ENCODE results near the gene CPLANE1. TPM values are rescaled to one million over a fixed set of nuclear protein-coding genes. Genes with fewer than 3 reads are reported as not detected.

The CPLANE1 gene
- total RNA-seq, 1 experiment from 2014 or later, result 3.5 TPM

DNA sequence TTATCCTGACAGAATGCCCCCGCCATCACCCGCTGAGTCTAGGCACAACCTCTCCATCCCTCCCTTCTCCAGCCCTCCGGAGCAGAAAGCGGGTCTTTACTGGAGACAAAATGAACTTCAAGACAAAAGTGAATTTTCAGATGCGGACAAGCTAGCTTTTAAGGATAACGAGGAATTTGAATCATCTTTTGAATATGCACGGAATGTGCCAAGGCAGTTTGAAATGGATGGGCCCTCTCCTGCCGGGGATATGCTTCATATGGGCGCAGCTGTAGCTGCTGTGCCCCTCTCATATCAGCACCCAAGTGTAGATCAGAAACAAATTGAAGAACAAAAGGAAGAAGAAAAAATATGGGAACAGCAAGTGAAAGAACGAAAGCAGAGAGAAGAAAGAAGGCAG lies 37.5 kb downstream of the CPLANE1 start:
- Histone ChIP-seq H2AFZ (ENCODE audit: low read depth, low read length, poor library complexity, severe bottlenecking) (no peak overlapping the region), H3K4me3 (replicated peaks in 1 of 2; ENCODE audit: low read depth in 1 of 2, low read length in 2 of 2) (no peak overlapping the region), H3K4me1 (ENCODE audit: control insufficient read depth in 1 of 2, insufficient read depth in 2 of 2, low read length in 2 of 2) (no peaks in the 10 kb centered on the region), H3K9me2 (ENCODE audit: insufficient read depth) (no peaks in the 10 kb centered on the region), H3K79me2 (ENCODE audit: insufficient read depth, low read length) (no peaks in the 10 kb centered on the region), H3K9me3 (ENCODE audit: control insufficient read depth in 1 of 2, insufficient read depth in 1 of 2, low read depth in 1 of 2, low read length in 2 of 2) (no peaks in the 10 kb centered on the region), H4K20me1 (ENCODE audit: insufficient read depth) (no peaks in the 10 kb centered on the region), H3K4me2 (ENCODE audit: low read length) (no peak overlapping the region), H3K27ac (ENCODE audit: low read depth, low read length) (no peak overlapping the region), H3K36me3 (ENCODE audit: control insufficient read depth in 1 of 2, insufficient read depth in 2 of 2, low read length in 2 of 2) (no peaks in the 10 kb centered on the region; a peak in 1 of 4 replicates), H3K9ac (ENCODE audit: low read length) (no peak overlapping the region), H3K27me3 (ENCODE audit: insufficient read depth, low read length) (no peaks in the 10 kb centered on the region)
- ChIA-PET POLR2A (no interaction called here), RAD21 (ENCODE audit: low non-redundant PET in 1 of 2, low total read pairs in 2 of 2, uncharacterized antibody in 2 of 2, unreplicated experiment in 2 of 2) (no interaction called here), CTCF (no interaction called here)
- DNase-seq (ENCODE audit: low read depth, low spot score), result no peak
- TF ChIP-seq CTCF (IDR thresholded peaks at IDR 0.05 in 2 of 3, conservative IDR thresholded peaks at IDR 0.05 in 1 of 3; ENCODE audit: borderline replicate concordance in 1 of 3, insufficient read depth in 1 of 3, low read depth in 2 of 3, low read length in 2 of 3) (no peak), POLR2A (IDR thresholded peaks at IDR 0.05; ENCODE audit: borderline replicate concordance, extremely low read depth, insufficient read depth, insufficient read length) (no peak), ATF3 (IDR thresholded peaks at IDR 0.05) (no peak), SP1 (IDR thresholded peaks at IDR 0.05; ENCODE audit: low read depth) (no peak), ELF1 (IDR thresholded peaks at IDR 0.05; ENCODE audit: borderline replicate concordance, low read depth) (no peak), SIN3A (IDR thresholded peaks at IDR 0.05; ENCODE audit: low read depth) (no peak), EZH2 (IDR thresholded peaks at IDR 0.05) (no peak), EZH2phosphoT487 (IDR thresholded peaks at IDR 0.05; ENCODE audit: borderline replicate concordance) (no peak), REST (IDR thresholded peaks at IDR 0.05; ENCODE audit: low read depth) (no peak), CBX3 (IDR thresholded peaks at IDR 0.05; ENCODE audit: low read depth) (no peak), TCF7L2 (IDR thresholded peaks at IDR 0.05; ENCODE audit: borderline replicate concordance, extremely low read depth, insufficient read depth, insufficient read length) (no peak), ZBTB33 (IDR thresholded peaks at IDR 0.05; ENCODE audit: extremely low read depth, insufficient replicate concordance, low read length) (no peak), MAX (IDR thresholded peaks at IDR 0.05) (no peak), POLR2AphosphoS5 (IDR thresholded peaks at IDR 0.05; ENCODE audit: low read depth, low read length) (no peak), JUND (IDR thresholded peaks at IDR 0.05) (no peak), EGR1 (IDR thresholded peaks at IDR 0.05; ENCODE audit: low read depth) (no peak)
- no TSS peak for BruUV-seq (replicated peaks)
- no peak for ATAC-seq
- intact Hi-C loops (cut with micrococcal nuclease), result no loop called here

All from HCT116 (cell line).